ENCODE results near the gene SRGAP2C.
"Not testable (repeated sequence)": the region's sequence is repeated elsewhere in the genome, so short reads cannot be mapped to it uniquely, and the experiment has no call there.

The SRGAP2C gene

GRCh38 chr1:121389895-121390560, 205.3 kb downstream of the SRGAP2C start:
- not testable (repeated sequence) for DNase-seq

- DNase-seq: not testable (repeated sequence)
Measured at GRCh38 chr1:121392130-121392529, 207.4 kb downstream of the SRGAP2C start.

GRCh38 chr1:121395718-121396201, 211.0 kb downstream of the SRGAP2C start:
- not testable (repeated sequence) for DNase-seq

GRCh38 chr1:121396335-121397081, 211.7 kb downstream of the SRGAP2C start:
- DNase-seq: not testable (repeated sequence)

- DNase-seq: not testable (repeated sequence)
Measured at GRCh38 chr1:121397101-121397500, 212.3 kb downstream of the SRGAP2C start.

GRCh38 chr1:121399193-121399592, 214.4 kb downstream of the SRGAP2C start:
- DNase-seq: not testable (repeated sequence)

- DNase-seq: not testable (repeated sequence)
Measured at GRCh38 chr1:121400108-121400507, 215.3 kb downstream of the SRGAP2C start.

GRCh38 chr1:121400541-121401310, 216.0 kb downstream of the SRGAP2C start:
- DNase-seq: not testable (repeated sequence)

- DNase-seq: not testable (repeated sequence)
Measured at GRCh38 chr1:121401375-121401955, 216.7 kb downstream of the SRGAP2C start.

- not testable (repeated sequence) for DNase-seq
Measured at GRCh38 chr1:121403254-121403653, 218.5 kb downstream of the SRGAP2C start.

- DNase-seq: no peak
Measured at GRCh38 chr1:121408354-121408753, 223.6 kb downstream of the SRGAP2C start.

GRCh38 chr1:121413821-121414220, 229.0 kb downstream of the SRGAP2C start:
- no peak for DNase-seq

- no peak for DNase-seq
Measured at GRCh38 chr1:121414905-121415304, 230.1 kb downstream of the SRGAP2C start.

- DNase-seq: no peak
Measured at GRCh38 chr1:121417325-121417923, 232.6 kb downstream of the SRGAP2C start.

GRCh38 chr1:121418369-121419049, 233.7 kb downstream of the SRGAP2C start:
- DNase-seq: no peak

- DNase-seq: not testable (repeated sequence)
Measured at GRCh38 chr1:121419050-121419615, 234.4 kb downstream of the SRGAP2C start.

- DNase-seq: not testable (repeated sequence)
Measured at GRCh38 chr1:121421490-121421889, 236.7 kb downstream of the SRGAP2C start.

- DNase-seq: not testable (repeated sequence)
Measured at GRCh38 chr1:121423956-121424355, 239.2 kb downstream of the SRGAP2C start.

- DNase-seq: not testable (repeated sequence)
Measured at GRCh38 chr1:121433517-121433916, 248.7 kb downstream of the SRGAP2C start.

- DNase-seq: not testable (repeated sequence)
Measured at GRCh38 chr1:121438862-121439261, 254.1 kb downstream of the SRGAP2C start.

GRCh38 chr1:121440993-121441392, 256.2 kb downstream of the SRGAP2C start:
- DNase-seq: no peak
